ENCODE data around the gene SIMC1.

The SIMC1 gene

GRCh38 chr5:176317534-176318374, 79.5 kb downstream of the SIMC1 start:
- no peak for DNase-seq (ENCODE audit: low spot score)

- DNase-seq (ENCODE audit: low spot score): peak; percentile 18
Observed at GRCh38 chr5:176319827-176320554, 81.8 kb downstream of the SIMC1 start.

DNA sequence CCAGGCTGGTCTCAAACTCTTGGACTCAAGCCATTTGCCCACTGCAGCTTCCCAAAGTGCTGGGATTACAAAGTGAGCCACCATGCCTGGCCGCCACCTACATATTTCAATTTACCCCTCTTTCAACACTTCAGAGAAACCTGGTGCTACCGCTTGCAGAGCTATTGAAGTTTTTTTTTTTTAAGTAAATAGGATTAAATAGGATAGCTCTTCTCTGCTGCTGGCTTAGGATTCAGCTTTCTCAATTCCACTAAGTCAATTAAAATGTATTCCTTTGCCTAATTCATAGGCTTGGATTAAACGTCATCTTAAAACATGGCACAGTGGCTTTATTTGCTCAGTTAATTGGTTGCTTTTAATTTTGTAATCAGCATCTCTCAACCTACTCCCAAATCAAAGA, 82.4 kb downstream of the SIMC1 start:
- DNase-seq (ENCODE audit: low spot score): no peak

DNA sequence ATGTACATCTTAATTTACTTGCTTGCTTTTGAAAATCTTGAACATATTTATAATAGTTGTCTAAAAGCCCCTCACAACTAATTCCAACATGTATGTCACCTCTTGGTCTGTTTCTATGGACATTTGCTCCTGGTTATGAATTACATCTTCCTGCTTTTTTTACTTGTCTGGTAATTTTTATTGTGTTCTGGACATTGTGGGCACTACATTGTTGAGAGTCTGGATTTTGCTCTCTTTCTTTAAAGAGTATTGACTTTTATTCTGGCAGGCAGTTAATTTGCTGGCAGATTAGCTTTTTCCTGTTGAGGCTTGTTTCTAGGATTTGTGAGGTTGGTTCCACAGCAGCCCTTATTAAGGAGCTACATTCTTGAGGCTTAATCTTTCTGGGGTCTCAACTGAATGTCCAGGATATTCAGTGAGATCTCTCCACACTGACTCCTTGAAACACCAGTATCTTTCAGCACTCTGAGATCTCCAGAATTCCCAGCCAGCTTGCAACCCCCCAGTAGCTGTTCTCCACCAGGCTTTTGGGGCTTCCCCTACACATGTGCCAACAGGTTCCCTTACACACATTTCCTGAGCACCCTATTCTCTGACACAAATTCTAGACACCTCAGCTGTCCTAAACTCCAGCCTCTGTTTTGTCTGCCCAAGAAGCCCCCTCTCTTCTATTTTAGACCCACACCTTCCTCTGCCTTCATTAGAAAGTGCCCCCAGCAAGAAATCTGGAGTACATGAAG, 96.0 kb downstream of the SIMC1 start:
- DNase-seq (ENCODE audit: low spot score): no peak

GRCh38 chr5:176337913-176338312, 99.7 kb downstream of the SIMC1 start:
- no peak for DNase-seq (ENCODE audit: low spot score)

DNA sequence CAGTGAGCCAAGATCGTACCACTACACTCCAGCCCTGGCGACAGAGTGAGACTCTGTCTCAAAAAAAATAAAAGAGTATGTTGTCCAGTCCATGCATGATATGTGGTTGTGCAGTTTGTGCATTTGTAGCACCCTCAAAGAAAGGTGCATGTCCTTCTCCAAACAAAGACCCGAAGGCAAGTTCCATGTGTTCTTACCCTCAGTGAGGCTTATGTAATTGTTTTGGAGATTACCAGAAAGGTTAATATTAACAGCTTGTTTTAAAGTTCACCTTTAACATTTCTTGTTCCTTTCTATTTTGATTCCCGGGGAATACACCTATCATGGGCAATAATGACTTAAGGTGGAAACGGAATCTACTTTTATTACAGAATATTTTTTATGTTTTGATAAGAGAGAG, 101.1 kb downstream of the SIMC1 start:
- DNase-seq (ENCODE audit: low spot score): no peak

DNA sequence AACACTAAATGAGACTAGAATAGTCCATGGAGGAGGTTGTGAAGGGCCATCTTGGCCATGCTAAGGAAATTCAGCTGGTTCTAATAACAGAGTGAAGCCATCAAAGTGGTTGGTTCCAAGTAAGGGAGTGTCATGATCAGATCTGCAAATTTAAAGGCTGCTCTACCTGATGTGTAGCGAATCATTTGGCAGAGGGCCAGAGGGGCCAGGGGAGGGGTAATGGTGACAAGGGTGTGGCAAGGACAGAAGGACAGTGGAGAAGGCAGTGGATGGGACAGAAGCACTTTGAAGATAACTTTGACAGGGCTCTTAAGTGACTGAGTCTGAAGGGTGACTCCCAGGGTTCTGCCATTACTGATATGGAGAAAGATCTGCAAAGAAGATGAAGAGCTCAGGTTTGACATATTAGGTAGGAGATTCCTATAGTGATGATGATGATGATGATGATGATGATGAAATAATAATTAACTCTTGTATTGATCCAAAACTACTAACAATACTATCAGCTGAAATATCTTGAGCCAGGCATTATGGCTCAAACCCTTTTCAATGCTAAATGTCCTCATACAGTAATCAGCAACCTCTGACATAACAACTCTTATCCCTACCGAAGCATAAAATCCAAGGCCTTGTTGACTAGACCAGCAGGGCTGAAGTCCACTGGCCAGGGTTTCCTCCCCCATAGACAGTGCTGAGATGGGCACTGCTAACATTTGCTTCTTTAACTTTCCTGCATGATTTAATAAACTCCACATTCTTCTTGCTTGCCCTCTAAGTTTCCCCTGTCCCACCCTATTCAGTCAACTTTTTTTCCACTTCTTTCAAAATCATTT, 103.3 kb downstream of the SIMC1 start:
- DNase-seq (ENCODE audit: low spot score): no peak

DNA sequence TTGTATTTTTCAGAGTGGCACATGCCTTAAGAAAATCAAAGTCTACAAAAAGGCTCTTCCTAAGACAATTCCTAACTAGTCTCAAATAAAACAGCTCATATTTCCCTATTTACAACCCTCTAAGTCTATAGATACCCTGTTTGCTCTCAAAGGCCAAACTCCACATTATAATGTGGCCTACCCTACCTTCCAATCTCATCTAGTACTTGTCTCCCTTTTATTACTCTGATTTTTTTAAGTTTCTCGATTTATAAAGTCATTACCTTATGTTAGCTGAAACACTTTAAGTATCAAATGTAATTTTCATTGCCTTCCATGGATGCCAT, 103.9 kb downstream of the SIMC1 start:
- DNase-seq (ENCODE audit: low spot score): no peak

GRCh38 chr5:176342766-176343458, 104.7 kb downstream of the SIMC1 start:
- DNase-seq (ENCODE audit: low spot score): no peak

GRCh38 chr5:176350416-176350815, 112.2 kb downstream of the SIMC1 start:
- no peak for DNase-seq (ENCODE audit: low spot score)

DNA sequence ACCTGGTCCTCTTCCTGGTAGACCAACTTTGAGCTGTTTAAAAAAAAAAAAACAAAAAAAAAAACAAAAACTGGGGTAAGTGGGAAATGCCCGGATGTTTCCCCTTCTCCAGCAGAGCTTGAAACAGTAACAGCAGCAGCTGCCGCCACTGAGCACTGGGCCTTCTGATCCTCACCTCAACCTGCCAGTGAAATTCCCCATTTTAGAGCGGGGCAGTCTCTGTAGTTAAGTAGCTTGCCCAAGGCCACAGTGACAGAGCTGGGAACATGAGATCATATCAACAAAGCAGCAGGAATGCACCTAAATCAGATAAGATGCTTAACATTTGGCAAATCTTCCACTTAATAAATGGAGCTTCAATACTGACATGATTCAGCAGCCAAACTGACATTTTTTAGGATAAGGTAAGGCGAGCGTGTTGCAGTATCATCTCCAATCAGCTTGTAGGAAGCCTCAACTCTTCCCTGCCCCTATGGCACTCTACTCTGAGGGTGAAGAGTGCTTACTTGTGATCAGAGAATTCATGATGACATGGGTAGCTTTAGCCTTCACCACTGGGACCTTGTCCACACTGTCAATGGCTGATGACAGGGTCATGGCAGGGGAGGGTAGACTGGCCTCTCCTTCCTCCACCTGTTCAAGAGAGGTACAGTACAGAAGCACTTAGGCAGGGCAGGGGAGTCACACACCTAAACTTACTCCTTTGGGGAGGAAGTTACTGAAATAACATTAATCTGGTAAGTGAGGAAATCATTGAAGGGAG, 114.1 kb downstream of the SIMC1 start:
- DNase-seq (ENCODE audit: low spot score): no peak

DNA sequence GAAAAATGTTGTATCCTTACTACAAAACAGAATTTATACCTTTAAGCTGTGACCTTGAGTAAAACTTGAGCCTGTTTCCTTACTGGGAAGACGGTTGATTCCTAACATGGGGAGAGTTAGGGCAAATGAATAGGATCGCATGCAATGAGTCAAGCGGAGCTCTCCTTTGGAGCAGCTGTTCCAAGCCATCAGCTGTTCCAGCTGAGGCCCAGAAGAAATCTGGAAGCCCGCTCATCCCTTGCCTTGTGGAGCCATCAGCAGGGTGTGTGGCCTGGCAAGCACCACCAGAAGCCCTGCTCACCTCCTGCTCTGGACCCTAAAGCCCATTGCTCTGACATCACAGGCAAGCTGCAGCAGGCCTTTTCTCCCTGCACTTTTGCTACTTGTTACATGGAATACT, 115.3 kb downstream of the SIMC1 start:
- no peak for DNase-seq (ENCODE audit: low spot score)

DNA sequence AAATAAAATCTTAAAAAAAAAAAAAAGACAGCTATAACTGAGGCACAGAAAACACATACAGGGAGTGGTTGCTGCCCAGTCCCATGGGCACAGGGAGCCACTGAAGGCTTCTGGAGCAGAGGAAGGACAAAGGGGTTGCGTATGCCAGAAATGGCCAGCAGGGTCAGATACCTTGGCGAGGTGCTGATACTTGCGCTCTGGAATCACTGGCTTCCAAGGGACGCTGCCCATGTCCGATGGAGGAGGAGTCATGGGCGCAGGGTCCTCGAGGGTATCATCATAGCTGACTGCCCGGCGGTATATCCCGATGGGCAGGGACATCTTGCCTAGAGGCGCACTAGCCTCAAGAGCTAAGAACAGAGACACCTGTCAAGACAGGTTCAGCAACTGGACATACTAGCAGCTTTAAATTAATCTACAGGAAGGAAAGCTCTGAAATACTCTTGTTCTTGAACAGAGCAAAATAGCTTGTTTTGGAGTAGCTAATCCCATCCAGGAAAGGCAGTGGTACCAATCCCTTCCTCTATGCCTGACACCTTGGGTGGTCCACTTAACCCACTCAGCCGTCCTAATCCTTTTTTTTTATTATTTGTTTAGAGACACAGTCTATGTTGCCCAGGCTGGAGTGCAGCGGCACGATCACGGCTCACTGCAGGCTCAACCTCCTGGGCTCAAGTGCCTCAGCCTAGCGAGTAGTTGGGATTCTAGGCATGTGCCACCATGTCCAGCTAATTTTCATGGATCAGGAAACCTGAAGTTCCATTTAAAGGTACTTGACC, 117.4 kb downstream of the SIMC1 start:
- no peak for DNase-seq (ENCODE audit: low spot score)

DNA sequence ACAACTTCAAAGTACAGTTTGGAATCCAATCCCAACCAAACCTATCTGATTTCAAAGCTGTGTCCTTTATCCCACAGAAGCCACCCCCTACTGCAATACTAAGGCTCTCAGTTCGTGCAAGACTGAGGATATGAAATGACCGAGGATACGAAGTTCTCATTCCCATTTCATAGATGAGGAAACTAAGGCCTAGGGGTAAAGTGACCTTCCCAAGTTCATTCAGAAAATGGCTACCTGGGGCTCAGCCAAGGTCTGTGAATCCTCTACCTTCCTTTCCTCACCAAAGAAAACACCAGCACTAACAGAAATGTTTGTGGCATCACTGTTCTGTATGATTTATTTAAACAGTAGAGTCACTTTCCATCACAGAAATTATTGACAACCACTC, 117.9 kb downstream of the SIMC1 start:
- no peak for DNase-seq (ENCODE audit: low spot score)

GRCh38 chr5:176359658-176360057, 121.4 kb downstream of the SIMC1 start:
- no peak for DNase-seq (ENCODE audit: low spot score)

- peak; percentile 10 for DNase-seq (ENCODE audit: low spot score)
Observed at GRCh38 chr5:176360894-176361436, 122.7 kb downstream of the SIMC1 start.

GRCh38 chr5:176361437-176362232, 123.4 kb downstream of the SIMC1 start, which contains the start of gene KIAA1191:
KIAA1191 (minus strand) TSS chr5:176361764; CDS start chr5:176359508, 2,256 bp downstream.
- DNase-seq (ENCODE audit: low spot score): peak; percentile 84

DNA sequence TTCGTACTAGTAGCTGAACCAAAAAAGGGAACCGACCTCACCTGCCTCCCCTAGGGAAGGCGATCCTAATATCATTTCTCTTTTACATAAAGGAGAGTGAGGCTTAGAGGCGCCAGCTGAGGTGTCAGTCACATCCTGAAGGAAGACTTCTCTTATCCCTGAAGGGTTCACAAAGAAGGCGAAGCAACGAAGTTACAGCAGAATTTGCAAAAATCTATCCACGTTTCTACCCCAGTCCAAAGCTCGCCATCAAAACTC, 123.9 kb downstream of the SIMC1 start:
- no peak for DNase-seq (ENCODE audit: low spot score)
